ENCODE measurements around the gene CAPN5.

Gene CAPN5

GRCh38 chr11:77155556-77156130, 88.9 kb downstream of the CAPN5 start:
- Histone ChIP-seq H3K27ac (no peak overlapping the region), H3K27me3 (ENCODE audit: insufficient read depth, low read depth) (peaks cover 6% of the 10 kb centered on the region; the same call in 1 of the 2 replicates), H3K79me2 (ENCODE audit: insufficient read depth, low read depth) (no peaks in the 10 kb centered on the region), H3K36me3 (ENCODE audit: insufficient read depth) (no peaks in the 10 kb centered on the region), H3K4me1 (ENCODE audit: low read depth, poor library complexity, severe bottlenecking) (no peaks in the 10 kb centered on the region), H3K4me3 (IDR thresholded peaks at IDR 0.05; ENCODE audit: insufficient read depth, low read depth, low read length) (no peak overlapping the region), H3K4me2 (no peak overlapping the region), H4K20me1 (ENCODE audit: insufficient read depth) (no peaks in the 10 kb centered on the region), H2AFZ (ENCODE audit: low read depth) (no peak overlapping the region), H3K9ac (no peak overlapping the region)
- no peak for TF ChIP-seq CTCF (conservative IDR thresholded peaks at IDR 0.05; ENCODE audit: low read depth, low read length)

GRCh38 chr11:77156396-77157195, 89.8 kb downstream of the CAPN5 start:
- peaks cover 11% of the 10 kb centered on the region; the same call in 1 of the 2 replicates for H3K27me3 ChIP-seq (ENCODE audit: insufficient read depth, low read depth)
- no peak for TF ChIP-seq CTCF (conservative IDR thresholded peaks at IDR 0.05; ENCODE audit: low read depth, low read length)
- no peak overlapping the region for H2AFZ ChIP-seq (ENCODE audit: low read depth)
- H3K36me3 ChIP-seq (ENCODE audit: insufficient read depth): no peaks in the 10 kb centered on the region
- no peaks in the 10 kb centered on the region for H4K20me1 ChIP-seq (ENCODE audit: insufficient read depth)
- no peak overlapping the region for H3K9ac ChIP-seq
- H3K4me1 ChIP-seq (ENCODE audit: low read depth, poor library complexity, severe bottlenecking): no peaks in the 10 kb centered on the region
- no peaks in the 10 kb centered on the region for H3K79me2 ChIP-seq (ENCODE audit: insufficient read depth, low read depth)
- H3K27ac ChIP-seq: no peak overlapping the region
- no peak overlapping the region for H3K4me3 ChIP-seq (IDR thresholded peaks at IDR 0.05; ENCODE audit: insufficient read depth, low read depth, low read length)
- H3K4me2 ChIP-seq: no peak overlapping the region

GRCh38 chr11:77158041-77158695, 91.4 kb downstream of the CAPN5 start:
- Histone ChIP-seq H3K36me3 (ENCODE audit: insufficient read depth) (no peaks in the 10 kb centered on the region), H4K20me1 (ENCODE audit: insufficient read depth) (no peaks in the 10 kb centered on the region), H3K4me3 (IDR thresholded peaks at IDR 0.05; ENCODE audit: insufficient read depth, low read depth, low read length) (no peak overlapping the region), H3K4me2 (no peak overlapping the region), H3K79me2 (ENCODE audit: insufficient read depth, low read depth) (no peaks in the 10 kb centered on the region), H3K9ac (no peak overlapping the region), H3K27me3 (ENCODE audit: insufficient read depth, low read depth) (peaks cover 11% of the 10 kb centered on the region; the same call in 1 of the 2 replicates), H3K27ac (no peak overlapping the region), H2AFZ (ENCODE audit: low read depth) (no peak overlapping the region), H3K4me1 (ENCODE audit: low read depth, poor library complexity, severe bottlenecking) (no peaks in the 10 kb centered on the region)
- TF ChIP-seq CTCF (conservative IDR thresholded peaks at IDR 0.05; ENCODE audit: low read depth, low read length): no peak

GRCh38 chr11:77159219-77159936, 92.6 kb downstream of the CAPN5 start:
- Histone ChIP-seq H4K20me1 (ENCODE audit: insufficient read depth) (no peaks in the 10 kb centered on the region), H3K9ac (no peak overlapping the region), H3K4me2 (no peak overlapping the region), H2AFZ (ENCODE audit: low read depth) (no peak overlapping the region), H3K4me3 (IDR thresholded peaks at IDR 0.05; ENCODE audit: insufficient read depth, low read depth, low read length) (no peak overlapping the region), H3K27me3 (ENCODE audit: insufficient read depth, low read depth) (peaks cover 11% of the 10 kb centered on the region; the same call in 1 of the 2 replicates), H3K27ac (no peak overlapping the region), H3K79me2 (ENCODE audit: insufficient read depth, low read depth) (no peaks in the 10 kb centered on the region), H3K36me3 (ENCODE audit: insufficient read depth) (no peaks in the 10 kb centered on the region), H3K4me1 (ENCODE audit: low read depth, poor library complexity, severe bottlenecking) (no peaks in the 10 kb centered on the region)
- no peak for TF ChIP-seq CTCF (conservative IDR thresholded peaks at IDR 0.05; ENCODE audit: low read depth, low read length)

All from KMS-11 (cell line).